Measurements from ENCODE around the gene CRB3.

CRB3 gene

GRCh38 chr19:6429419-6430221 lies 34.5 kb upstream of the CRB3 start:
- DNase-seq (ENCODE audit: low read depth): no peak

GRCh38 chr19:6431891-6432290 lies 32.2 kb upstream of the CRB3 start:
- no peak overlapping the region for H3K4me3 ChIP-seq (ENCODE audit: low read depth, low read length)
- DNase-seq (ENCODE audit: low read depth): no peak

More at GRCh38 chr19:6429419-6430221, 34.5 kb upstream of the CRB3 start:
- H3K4me3 ChIP-seq (ENCODE audit: low read depth, low read length): no peak overlapping the region

GRCh38 chr19:6433165-6433564 lies 30.9 kb upstream of the CRB3 start:
- no peak for DNase-seq (ENCODE audit: low read depth)
- H3K4me3 ChIP-seq (ENCODE audit: low read depth, low read length): no peak overlapping the region

- no peak for DNase-seq (ENCODE audit: low read depth)
Observed at GRCh38 chr19:6433663-6434062, 30.4 kb upstream of the CRB3 start, which contains the start of gene SLC25A41. Gene SLC25A41 (minus strand): TSS chr19:6433763. CDS start chr19:6433693, 70 bp downstream.

GRCh38 chr19:6439743-6440142 lies 24.3 kb upstream of the CRB3 start:
- no peak overlapping the region for H3K4me3 ChIP-seq (ENCODE audit: low read depth, low read length)
- no peak for DNase-seq (ENCODE audit: low read depth)

More at GRCh38 chr19:6433663-6434062, 30.4 kb upstream of the CRB3 start, which contains the start of gene SLC25A41:
- no peak within 1 kb of the TSS for H3K4me3 ChIP-seq (ENCODE audit: low read depth, low read length)

- H3K4me3 ChIP-seq (ENCODE audit: low read depth, low read length): no peak overlapping the region
- no peak for DNase-seq (ENCODE audit: low read depth)
Observed at GRCh38 chr19:6440905-6441304, 23.2 kb upstream of the CRB3 start.

- DNase-seq (ENCODE audit: low read depth): no peak
- no peak overlapping the region for H3K4me3 ChIP-seq (ENCODE audit: low read depth, low read length)
Observed at GRCh38 chr19:6442087-6442688, 21.9 kb upstream of the CRB3 start.

- H3K4me3 ChIP-seq (ENCODE audit: low read depth, low read length): no peak overlapping the region
- no peak for DNase-seq (ENCODE audit: low read depth)
Observed at GRCh38 chr19:6443986-6444385, 20.1 kb upstream of the CRB3 start.

- H3K4me3 ChIP-seq (ENCODE audit: low read depth, low read length): no peak overlapping the region
- no peak for DNase-seq (ENCODE audit: low read depth)
Observed at GRCh38 chr19:6446452-6446851, 17.6 kb upstream of the CRB3 start.

GRCh38 chr19:6448045-6448444 lies 16.0 kb upstream of the CRB3 start:
- no peak for DNase-seq (ENCODE audit: low read depth)

GRCh38 chr19:6450166-6450565 lies 13.9 kb upstream of the CRB3 start:
- DNase-seq (ENCODE audit: low read depth): no peak

More at GRCh38 chr19:6448045-6448444, 16.0 kb upstream of the CRB3 start:
- no peak overlapping the region for H3K4me3 ChIP-seq (ENCODE audit: low read depth, low read length)

GRCh38 chr19:6451583-6452222 lies 12.4 kb upstream of the CRB3 start:
- no peak for DNase-seq (ENCODE audit: low read depth)
- H3K4me3 ChIP-seq (ENCODE audit: low read depth, low read length): no peak overlapping the region

More at GRCh38 chr19:6450166-6450565, 13.9 kb upstream of the CRB3 start:
- H3K4me3 ChIP-seq (ENCODE audit: low read depth, low read length): no peak overlapping the region

- no peak for DNase-seq (ENCODE audit: low read depth)
- H3K4me3 ChIP-seq (ENCODE audit: low read depth, low read length): no peak overlapping the region
Observed at GRCh38 chr19:6452223-6452614, 11.9 kb upstream of the CRB3 start.

- no peak overlapping the region for H3K4me3 ChIP-seq (ENCODE audit: low read depth, low read length)
Observed at GRCh38 chr19:6452899-6453298, 11.2 kb upstream of the CRB3 start.

GRCh38 chr19:6453951-6454565 lies 10.0 kb upstream of the CRB3 start:
- H3K4me3 ChIP-seq (ENCODE audit: low read depth, low read length): no peak overlapping the region
- DNase-seq (ENCODE audit: low read depth): no peak

More at GRCh38 chr19:6452899-6453298, 11.2 kb upstream of the CRB3 start:
- DNase-seq (ENCODE audit: low read depth): no peak

- no peak for DNase-seq (ENCODE audit: low read depth)
- H3K4me3 ChIP-seq (ENCODE audit: low read depth, low read length): no peak overlapping the region
Observed at GRCh38 chr19:6455924-6456323, 8.1 kb upstream of the CRB3 start.

GRCh38 chr19:6457958-6458694 lies 5.9 kb upstream of the CRB3 start:
- H3K4me3 ChIP-seq (ENCODE audit: low read depth, low read length): no peak overlapping the region
- DNase-seq (ENCODE audit: low read depth): no peak

- DNase-seq (ENCODE audit: low read depth): no peak
- H3K4me3 ChIP-seq (ENCODE audit: low read depth, low read length): peak overlapping the region; percentile 68
Observed at GRCh38 chr19:6458695-6459261, 5.3 kb upstream of the CRB3 start.
